Pancreas (tissue), 10 donors: ENCODE data around the gene CHEK1. TPM values are rescaled to one million over a fixed set of nuclear protein-coding genes. Genes with fewer than 3 reads are reported as not detected.
A peak's percentile ranks its signal among the peaks of the same experiment; 100 is the strongest.
"Not testable (repeated sequence)": the region's sequence is repeated elsewhere in the genome, so short reads cannot be mapped to it uniquely, and the experiment has no call there.

Experiments
- ATAC-seq, 4 donors: fragments of 200-7000 bp; cut with Tn5 transposase; one replicate each; pipeline versions ENCODE4 v1.8.0 to v1.9.1; 2020; ENCODE audit warnings: mild to moderate bottlenecking in 4 of 4, moderate library complexity in 4 of 4
- DNase-seq, 6 donors: peaks; one replicate each; pipeline ENCODE4 v3.0.0-alpha.2; 2020
- FAIRE-seq: peaks from 2 replicates; lab custom pipeline; 2012; peaks lifted over from hg19 to GRCh38; lab: Jason Lieb, UNC
- H3K27ac ChIP-seq, 4 donors: fragments of 200-600 bp; sonication (generic); 1 replicate in 3 of 4; 2 replicates in 1 of 4; pipeline versions ENCODE4 v1.5.0 to v1.8.0; 2020
- H3K27me3 ChIP-seq, 4 donors: fragments of 200-600 bp; one replicate each; pipeline ENCODE4 v1.8.0; 2021
- H3K36me3 ChIP-seq, 3 donors: fragments of 200-600 bp; sonication (generic) in 1 of 3; one replicate each; pipeline versions ENCODE4 v1.5.0 to v1.8.0; 2020 to 2021
- H3K4me1 ChIP-seq, 3 donors: fragments of 200-600 bp; one replicate each; pipeline ENCODE4 v1.8.0; 2021
- H3K4me3 ChIP-seq, 4 donors: fragments of 200-600 bp; sonication (generic) in 2 of 4; one replicate each; pipeline versions ENCODE4 v1.5.0 to v1.8.0; 2020 to 2021
- H3K9me3 ChIP-seq, 4 donors: fragments of 200-600 bp; one replicate each; pipeline ENCODE4 v1.8.0; 2021
- CTCF ChIP-seq, 4 donors: fragments of 200-600 bp; sonication (generic) in 3 of 4; IDR thresholded peaks; one replicate each; pipeline versions ENCODE4 v1.5.0 to v1.8.0; 2021; ENCODE audit warnings: antibody characterized with exemption in 4 of 4
- WGBS, 2 donors: extraction: QIAGEN DNeasy Blood & Tissue Kit; methylation state at CpG; one replicate each; pipeline ENCODE4 v1.1.7; 2013; 5-methylcytosine and 5-hydroxymethylcytosine counted together
- intact Hi-C, 3 donors: fragments of 100-400 bp; cut with DNase I; formaldehyde crosslinking; loops; one replicate each; pipeline versions ENCODE4 v1.11.1 to v1.14.2; 2022
- polyA plus RNA-seq, 2 donors: library from polyadenylated mRNA; stranded (reverse); fragments of 200-250 nt; gene quantifications; one replicate each; pipeline ENCODE4 v1.2.3, GENCODE V29; 2013
- total RNA-seq, 6 donors: library from RNA; stranded (reverse); fragmentation: NEBNext Ultra II Directional in 4 of 6; extraction: Animal tissue kit (Norgen Biotek cat#: 25700) in 4 of 6; gene quantifications; one replicate each; pipeline versions ENCODE4 v1.2.1 to v1.2.4, GENCODE V29; 2021 to 2023
- donor health status: healthy with polysubstance abuse.
- donor health status: DM: no; HTN: no; CAD: no; lungs with moderate emphysema.
- donor health status: DM: no; HTN: no; CAD: no.
- donor health status: control.
- donor health status: control.
- donor health status: Bipolar disorder and iron deficiency.
- donor health status: DM: yes; HTN: yes; CAD: no.
- donor health status: DM: no; HTN: no; CAD: no.
- donor health status: DM: no; HTN: no; CAD: no.
- donor health status: DM: yes; HTN: yes; CAD: no.

CHEK1 gene
- total RNA-seq (1 to 10 TPM in 3 of 6 donors, under 1 TPM in 3; 0.42 to 3.0 (median 0.91) TPM), polyA plus RNA-seq (1 to 10 TPM in 1 of 2 donors, under 1 TPM in 1; 0.40 to 1.3 TPM)

DNA sequence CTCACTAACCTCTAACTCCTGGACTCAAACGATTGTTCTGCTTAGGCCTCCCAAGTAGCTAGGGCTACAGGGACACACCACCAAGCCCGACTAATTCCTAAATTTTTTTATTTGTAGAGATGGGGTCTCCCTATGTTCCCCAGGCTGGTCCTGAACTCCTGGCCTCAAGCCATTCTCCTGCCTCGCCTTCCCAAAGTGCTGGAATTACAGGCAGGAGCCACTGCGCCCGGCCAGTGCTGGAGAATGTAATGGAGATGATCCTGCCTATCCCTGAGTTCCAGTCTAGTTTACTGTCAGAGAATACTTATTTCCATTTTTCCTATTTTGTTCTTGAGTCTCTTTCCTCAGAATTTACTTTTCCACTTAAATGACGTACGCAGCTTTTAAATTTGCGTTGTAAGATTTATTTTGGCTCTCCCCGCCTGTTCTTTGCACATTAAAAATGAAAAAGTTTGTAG lies at the start of gene CHEK1:
TSS of gene CHEK1 (plus strand) at position 408 of the 458 bp plus-strand sequence. CDS start 1,606 bp downstream, outside the sequence.
- intact Hi-C loops: no loop called here
- peaks cover 0 to 14% (median 11%) of the 10 kb centered on the region in 3 donors for H3K4me1 ChIP-seq
- H3K27ac ChIP-seq: peak within 1 kb of the TSS; percentile 86 to 99 (median 98)
- ATAC-seq (peak in 1 of 4 donors; percentile 1), FAIRE-seq (no peak), DNase-seq (peak in 3 of 6 donors; percentile 15 to 49 (median 21))
- peaks cover 2 to 22% (median 16%) of the 10 kb centered on the region in 3 donors for H3K36me3 ChIP-seq
- TF ChIP-seq CTCF (IDR thresholded peaks at IDR 0.05): no peak
- 49 to 55% methylated on average over 9 of the region's 9 CpGs for WGBS, 2 donors
- H3K27me3 ChIP-seq: no peaks in the 10 kb centered on the region
- H3K4me3 ChIP-seq: peak within 1 kb of the TSS; percentile 41 to 75 (median 67)
- H3K9me3 ChIP-seq: no peaks in the 10 kb centered on the region

DNA sequence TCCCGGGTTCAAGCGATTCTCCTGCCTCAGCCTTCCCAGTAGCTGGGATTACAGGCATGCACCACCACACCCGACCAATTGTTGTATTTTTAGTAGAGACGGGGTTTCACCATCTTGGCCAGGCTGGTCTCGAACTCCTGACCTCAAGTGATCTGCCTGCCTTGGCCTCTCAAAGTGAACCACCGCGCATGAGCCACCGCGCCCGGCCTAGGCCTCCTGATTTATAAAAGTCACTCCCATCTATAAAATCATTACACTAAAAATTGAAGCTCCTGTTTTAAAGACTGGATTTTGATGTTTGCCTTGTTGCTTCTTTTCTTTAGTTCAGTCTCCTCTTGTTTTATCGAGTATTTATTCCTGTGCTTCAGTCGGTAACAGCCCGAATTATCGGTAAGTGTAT lies 47.8 kb upstream of the CHEK1 start:
- WGBS, 2 donors: 95 to 98% methylated on average over 14 of the region's 14 CpGs
- peaks cover 15 to 64% (median 28%) of the 10 kb centered on the region in 3 donors for H3K36me3 ChIP-seq
- ATAC-seq, DNase-seq, H3K27ac ChIP-seq, H3K4me1 ChIP-seq, H3K9me3 ChIP-seq, FAIRE-seq, H3K27me3 ChIP-seq, H3K4me3 ChIP-seq, intact Hi-C loops: not testable (repeated sequence)

- ATAC-seq (no peak), FAIRE-seq (no peak), DNase-seq (no peak)
- WGBS, 2 donors: 92 to 96% methylated on average over 2 of the region's 2 CpGs
- intact Hi-C loops: no loop called here
- Histone ChIP-seq H3K4me3 (no peak overlapping the region), H3K27me3 (no peaks in the 10 kb centered on the region), H3K9me3 (no peaks in the 10 kb centered on the region), H3K27ac (no peak overlapping the region), H3K36me3 (peaks cover 15 to 80% (median 31%) of the 10 kb centered on the region in 3 donors), H3K4me1 (no peaks in the 10 kb centered on the region)
- no peak for TF ChIP-seq CTCF (IDR thresholded peaks at IDR 0.05)
These were observed 46.2 kb upstream of the CHEK1 start for GRCh38 chr11:125578783-125579182.

- TF ChIP-seq CTCF (IDR thresholded peaks at IDR 0.05): no peak
- no peaks in the 10 kb centered on the region for H3K9me3 ChIP-seq
- WGBS, 2 donors: 94 to 95% methylated on average over 5 of the region's 5 CpGs
- peaks cover 15 to 79% (median 32%) of the 10 kb centered on the region in 3 donors for H3K36me3 ChIP-seq
- no peak overlapping the region for H3K4me3 ChIP-seq
- no peak for DNase-seq
- no peak overlapping the region for H3K27ac ChIP-seq
- no peaks in the 10 kb centered on the region for H3K4me1 ChIP-seq
- ATAC-seq: no peak
- intact Hi-C loops: no loop called here
- no peak for FAIRE-seq
- H3K27me3 ChIP-seq: no peaks in the 10 kb centered on the region
These were observed 45.2 kb upstream of the CHEK1 start for GRCh38 chr11:125579811-125580210.

DNA sequence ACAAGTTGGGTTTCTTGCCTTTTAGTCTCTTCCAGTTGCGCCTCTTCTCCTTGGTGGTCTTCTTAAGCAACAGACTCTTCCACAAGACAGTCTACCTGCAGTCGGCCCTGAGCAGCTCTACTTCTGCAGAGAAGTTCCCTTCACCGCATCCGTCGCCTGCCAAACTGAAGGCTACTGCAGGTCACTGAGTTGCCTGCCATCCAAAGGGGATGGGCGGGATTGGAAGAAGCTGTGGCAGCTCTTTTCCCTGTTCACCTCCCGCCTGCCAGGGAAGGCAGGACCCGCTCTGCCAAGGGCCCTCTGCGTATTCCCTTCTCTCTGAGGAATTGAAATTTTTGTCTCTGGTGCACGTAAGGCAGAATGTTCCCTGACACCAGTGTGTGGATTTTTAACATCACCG lies 41.5 kb upstream of the CHEK1 start:
- H3K27me3 ChIP-seq: no peaks in the 10 kb centered on the region
- intact Hi-C loops: no loop called here
- no peak overlapping the region for H3K4me3 ChIP-seq
- no peak for FAIRE-seq
- H3K27ac ChIP-seq: no peak overlapping the region
- WGBS, 2 donors: 94% methylated on average over 11 of the region's 11 CpGs
- H3K9me3 ChIP-seq: no peaks in the 10 kb centered on the region
- H3K36me3 ChIP-seq: peaks cover 8 to 45% (median 28%) of the 10 kb centered on the region in 3 donors
- no peak for TF ChIP-seq CTCF (IDR thresholded peaks at IDR 0.05)
- ATAC-seq: no peak
- DNase-seq: no peak
- no peaks in the 10 kb centered on the region for H3K4me1 ChIP-seq
